Lower leg skin (tissue), 3 donors: Measurements from ENCODE around the gene OSBP2.

Experiments used
- CTCF ChIP-seq, 3 donors: fragments of 450-650 bp; IDR thresholded peaks; one replicate each; pipeline ENCODE4 v1.5.1; 2016; ENCODE audit warnings: antibody characterized with exemption in 3 of 3, mild to moderate bottlenecking in 3 of 3, moderate library complexity in 2 of 3
- POLR2A ChIP-seq, 2 donors: fragments of 450-650 bp; IDR thresholded peaks; one replicate each; pipeline ENCODE4 v1.6.1; 2016 to 2017; ENCODE audit warnings: antibody characterized with exemption in 2 of 2, mild to moderate bottlenecking in 1 of 2, moderate library complexity in 1 of 2

- TF ChIP-seq CTCF (IDR thresholded peaks at IDR 0.05) = no peak
- TF ChIP-seq POLR2A (IDR thresholded peaks at IDR 0.05) = no peak
Observed at GRCh38 chr22:30941363-30941740, 246.7 kb downstream of the OSBP2 start.
